ENCODE data around the gene PRSS53.

GRCh38 chr16:31077592-31078396 lies 10.9 kb downstream of the PRSS53 start:
- no peak for TF ChIP-seq RAD21 (IDR thresholded peaks at IDR 0.05; ENCODE audit: low read length)
- TF ChIP-seq CTCF (IDR thresholded peaks at IDR 0.05): peak; percentile 13; the same call in 1 of the 2 replicates
- no peak for TF ChIP-seq MAX (IDR thresholded peaks at IDR 0.05; ENCODE audit: low read depth)
- TF ChIP-seq FOXM1 (IDR thresholded peaks at IDR 0.05; ENCODE audit: low read depth): no peak
- TF ChIP-seq JUND (IDR thresholded peaks at IDR 0.05): no peak
- TF ChIP-seq REST (IDR thresholded peaks at IDR 0.05; ENCODE audit: low read depth, low read length): no peak
- no peak for TF ChIP-seq ZBTB33 (IDR thresholded peaks at IDR 0.05; ENCODE audit: borderline replicate concordance, low read depth)
- no peak for TF ChIP-seq POLR2AphosphoS5 (IDR thresholded peaks at IDR 0.05; ENCODE audit: low read depth, low read length)
